ENCODE measurements around the gene CARNS1. TPM values are rescaled to one million over a fixed set of nuclear protein-coding genes. Genes with fewer than 3 reads are reported as not detected.
A peak's percentile ranks its signal among the peaks of the same experiment; 100 is the strongest.

The CARNS1 gene
- polyA plus RNA-seq, 3 donors: 1.9 to 5.2 (median 4.1) TPM

DNA sequence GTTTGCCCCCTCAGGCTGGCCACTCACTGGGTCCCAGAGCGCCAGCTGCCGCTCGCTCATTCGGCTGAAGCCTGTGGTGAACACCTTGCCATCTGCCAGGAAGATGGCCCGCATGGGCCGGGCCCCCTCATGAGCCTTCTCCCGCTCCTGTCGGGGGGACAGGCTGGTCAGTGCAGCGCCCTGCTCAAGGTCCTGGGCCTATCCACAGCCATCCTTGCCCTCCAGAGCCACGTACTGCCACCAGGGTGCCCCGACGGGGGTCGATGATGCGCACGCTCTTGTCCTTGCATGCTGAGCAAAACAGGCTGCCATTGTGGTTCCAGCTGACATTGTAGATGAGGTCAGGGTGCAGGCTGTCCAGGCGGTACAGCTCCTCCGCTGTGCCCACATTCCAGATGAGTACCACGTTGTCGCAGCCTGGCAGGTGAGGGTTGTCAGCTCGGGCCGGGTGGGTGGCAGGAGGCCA, 25.7 kb downstream of the CARNS1 start:
- no peak for DNase-seq

DNA sequence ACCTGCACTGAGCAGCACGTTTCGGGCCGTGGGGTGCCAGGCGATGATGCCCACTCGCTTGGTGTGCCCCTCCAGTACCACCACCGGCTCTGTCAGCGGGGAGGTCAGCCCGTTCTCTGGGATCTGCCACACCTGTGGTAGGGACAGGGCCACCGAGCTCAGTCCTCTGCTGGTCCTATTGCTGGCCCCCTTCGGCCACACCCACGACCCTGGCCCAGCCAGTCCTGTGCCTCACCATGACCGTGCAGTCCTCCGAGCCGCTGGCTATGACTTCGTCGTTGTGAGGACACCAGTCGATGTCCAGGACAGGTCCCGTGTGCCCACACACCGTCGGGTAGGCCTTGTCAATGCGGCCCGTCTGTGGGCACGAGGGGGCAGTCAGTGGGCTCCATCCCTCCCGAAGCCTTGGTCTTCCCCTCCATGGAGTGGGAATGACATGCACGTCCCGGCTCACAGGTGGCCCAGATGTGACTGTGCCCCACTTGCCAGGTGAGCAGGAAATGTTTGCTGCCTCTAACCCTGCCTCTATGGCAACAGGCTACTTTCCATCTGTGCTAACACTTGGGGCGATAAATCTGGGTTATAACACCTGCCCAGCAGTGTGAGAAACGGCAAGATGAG, 26.4 kb downstream of the CARNS1 start:
- DNase-seq: no peak

DNA sequence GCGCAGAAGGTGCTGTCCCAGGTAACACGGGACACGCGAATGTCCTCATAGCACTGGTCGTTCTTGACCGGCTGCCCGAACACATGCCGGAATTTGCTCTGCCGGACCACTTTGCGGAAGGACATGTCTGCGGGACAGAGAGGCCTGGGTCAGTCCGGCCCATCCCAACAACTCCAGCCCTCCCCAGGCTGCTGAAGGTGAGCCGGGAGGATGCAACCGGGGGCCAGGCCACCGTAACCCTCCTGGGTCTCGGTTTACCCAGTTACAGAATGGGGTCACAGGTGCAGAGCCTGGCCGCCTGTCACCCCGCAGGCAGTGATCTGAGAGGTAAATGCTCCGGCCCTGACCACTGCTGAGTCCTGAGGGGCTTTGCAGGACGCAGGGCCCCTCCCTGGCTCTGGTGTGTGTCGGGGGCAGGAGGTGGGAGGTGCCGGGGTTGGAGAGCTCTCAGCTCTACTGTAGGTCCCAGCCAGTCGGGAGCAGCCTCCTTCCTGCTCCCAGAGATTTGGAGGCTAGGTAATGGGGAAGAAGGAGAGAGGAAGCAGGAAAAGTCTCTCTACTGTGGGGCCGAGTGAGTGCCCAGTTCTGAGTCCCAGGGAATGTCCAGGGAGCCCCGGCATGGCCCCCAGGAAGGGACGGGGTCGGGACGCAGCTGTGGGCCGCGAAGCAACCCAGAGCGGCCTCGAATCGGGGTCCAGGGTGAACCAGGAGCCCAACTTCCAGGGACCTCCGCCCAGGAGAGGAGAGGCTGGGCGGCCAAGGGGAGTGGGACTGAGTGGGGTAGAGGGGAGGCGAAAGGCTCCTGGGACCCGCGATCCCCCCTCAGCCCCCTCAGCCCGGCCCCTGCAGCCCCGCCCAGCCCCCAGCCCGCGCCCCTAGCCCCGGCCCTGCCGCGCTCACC, 27.3 kb downstream of the CARNS1 start:
- DNase-seq: no peak

DNA sequence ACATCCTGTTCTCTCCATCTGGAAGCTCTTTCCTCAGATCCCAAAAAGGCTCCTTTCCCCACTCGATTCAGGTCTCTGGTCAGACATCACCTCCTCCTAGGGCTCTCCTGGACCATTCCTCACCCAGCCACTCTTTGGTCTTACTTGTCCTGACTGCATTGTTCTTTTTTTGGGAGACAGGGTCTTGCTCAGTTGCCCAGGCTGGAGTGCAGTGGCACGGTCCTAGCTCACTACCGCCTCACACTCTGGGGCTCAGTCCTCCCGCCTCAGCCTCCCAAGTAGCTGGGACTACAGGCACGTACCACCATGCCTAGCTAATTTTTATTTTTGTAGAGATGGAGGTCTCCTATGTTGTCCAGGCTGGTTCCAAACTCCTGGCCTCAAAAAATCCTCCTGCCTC, 30.0 kb downstream of the CARNS1 start:
- DNase-seq: no peak

DNA sequence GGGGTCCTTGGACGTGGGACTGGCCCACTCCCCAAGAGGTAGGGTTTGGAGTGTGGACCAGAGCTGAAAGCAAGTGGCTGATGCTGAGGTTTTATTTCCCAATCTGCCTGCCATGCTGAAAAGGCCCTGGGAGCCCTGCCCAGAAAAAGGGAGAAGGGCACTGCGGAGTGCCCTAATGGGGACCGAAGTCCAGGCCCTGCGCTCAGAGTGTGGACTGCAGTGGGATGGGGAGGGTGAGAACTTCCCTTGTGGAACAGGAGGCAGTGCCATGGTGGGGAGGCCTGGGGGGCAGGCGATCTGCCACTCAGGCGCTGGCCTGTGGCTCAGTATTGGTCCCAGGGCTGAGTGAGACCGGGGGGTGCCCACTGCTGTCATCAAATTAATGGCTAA, 32.7 kb downstream of the CARNS1 start:
- DNase-seq: no peak

DNA sequence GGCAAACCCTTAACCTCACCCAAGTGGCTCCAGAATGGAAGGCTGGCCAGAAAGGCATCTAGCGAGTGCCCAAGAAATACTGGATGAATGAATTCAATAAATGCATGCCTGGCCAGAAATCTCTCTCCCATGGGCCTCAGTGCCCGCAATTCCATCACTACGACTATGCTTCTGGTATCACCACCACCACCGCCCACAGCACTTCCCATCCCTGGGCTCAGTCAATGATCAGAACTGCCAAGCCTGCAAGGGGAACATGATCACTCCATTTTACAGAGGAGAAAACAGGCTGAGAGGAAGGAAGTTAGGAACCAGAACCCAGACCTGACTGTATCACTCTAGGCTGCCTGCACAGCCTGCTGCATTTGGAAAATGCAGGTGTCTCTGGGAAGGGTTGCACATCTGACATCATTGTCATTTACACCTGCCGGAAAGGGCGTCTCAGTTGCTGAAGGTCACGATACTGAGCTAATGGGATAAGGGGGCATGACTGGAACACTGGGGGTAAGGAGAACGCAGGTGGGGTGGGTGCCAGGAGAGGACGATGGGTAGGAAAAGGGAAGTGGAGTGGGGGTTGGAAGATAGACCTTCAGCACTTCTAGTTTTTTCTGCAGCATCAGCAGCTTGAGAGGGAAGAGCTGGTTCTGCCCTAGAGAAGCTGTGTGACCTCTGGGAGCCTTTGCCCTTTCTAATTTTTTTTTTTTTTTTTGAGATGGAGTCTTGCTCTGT, 33.8 kb downstream of the CARNS1 start:
- no peak for DNase-seq

DNA sequence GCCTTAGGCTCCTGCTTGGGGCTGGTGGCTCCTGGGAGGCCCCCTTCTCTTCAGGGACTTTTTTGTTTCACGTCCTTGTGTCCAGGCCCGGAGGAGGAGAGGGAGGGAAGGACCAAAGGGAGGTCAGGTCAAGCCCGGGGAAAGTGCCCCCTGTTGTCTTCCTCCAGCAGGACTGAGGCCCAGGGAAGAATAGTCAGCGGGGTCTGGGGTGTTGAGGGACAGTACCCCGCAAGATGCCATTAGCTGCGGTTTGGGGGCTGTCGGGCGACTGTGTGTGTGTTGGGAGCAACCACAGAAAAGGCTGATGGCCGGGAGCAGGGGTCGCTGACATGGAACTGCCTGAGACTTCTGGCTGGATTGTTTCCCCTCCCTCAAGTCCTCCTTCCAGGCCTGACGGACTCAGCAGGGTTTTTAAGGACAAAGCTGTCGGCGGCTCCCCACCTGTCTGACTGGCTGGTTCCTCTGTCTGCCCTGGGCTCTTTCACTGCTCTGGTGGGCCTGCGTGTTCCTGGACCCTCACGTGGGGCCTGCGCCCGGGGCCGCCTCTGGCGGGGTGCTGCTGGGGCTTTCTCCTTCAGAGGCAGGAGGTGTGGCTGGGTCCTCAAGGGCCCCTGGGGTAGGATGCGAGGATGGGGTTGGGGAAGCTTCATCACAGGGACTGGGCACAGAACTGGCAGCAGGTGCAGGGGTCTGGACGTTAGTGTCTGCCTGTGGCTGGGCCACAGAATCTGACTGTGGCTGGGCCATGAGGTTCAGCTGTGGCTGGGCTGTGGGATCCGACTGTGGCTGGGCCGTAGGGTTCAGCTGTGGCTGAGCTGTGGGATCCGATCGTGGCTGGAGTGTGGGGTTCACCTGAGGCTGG, 35.5 kb downstream of the CARNS1 start:
- DNase-seq: no peak

DNA sequence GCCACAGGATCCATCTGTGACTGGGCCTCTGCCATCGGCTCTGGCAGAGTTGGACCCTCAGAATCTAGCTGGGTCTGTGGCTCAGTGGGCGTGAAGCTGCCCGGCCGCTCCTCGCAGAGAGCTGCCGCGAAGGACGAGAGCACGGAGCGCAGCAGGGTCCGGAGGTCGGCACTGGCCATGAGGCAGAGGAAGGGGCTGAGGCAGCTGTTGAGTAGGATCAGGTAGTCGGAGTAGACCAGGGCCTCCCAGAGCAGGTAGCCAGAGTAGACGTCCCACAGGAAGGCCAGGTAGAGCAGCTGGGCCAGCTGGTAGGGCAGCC, 36.1 kb downstream of the CARNS1 start:
- DNase-seq: no peak

DNA sequence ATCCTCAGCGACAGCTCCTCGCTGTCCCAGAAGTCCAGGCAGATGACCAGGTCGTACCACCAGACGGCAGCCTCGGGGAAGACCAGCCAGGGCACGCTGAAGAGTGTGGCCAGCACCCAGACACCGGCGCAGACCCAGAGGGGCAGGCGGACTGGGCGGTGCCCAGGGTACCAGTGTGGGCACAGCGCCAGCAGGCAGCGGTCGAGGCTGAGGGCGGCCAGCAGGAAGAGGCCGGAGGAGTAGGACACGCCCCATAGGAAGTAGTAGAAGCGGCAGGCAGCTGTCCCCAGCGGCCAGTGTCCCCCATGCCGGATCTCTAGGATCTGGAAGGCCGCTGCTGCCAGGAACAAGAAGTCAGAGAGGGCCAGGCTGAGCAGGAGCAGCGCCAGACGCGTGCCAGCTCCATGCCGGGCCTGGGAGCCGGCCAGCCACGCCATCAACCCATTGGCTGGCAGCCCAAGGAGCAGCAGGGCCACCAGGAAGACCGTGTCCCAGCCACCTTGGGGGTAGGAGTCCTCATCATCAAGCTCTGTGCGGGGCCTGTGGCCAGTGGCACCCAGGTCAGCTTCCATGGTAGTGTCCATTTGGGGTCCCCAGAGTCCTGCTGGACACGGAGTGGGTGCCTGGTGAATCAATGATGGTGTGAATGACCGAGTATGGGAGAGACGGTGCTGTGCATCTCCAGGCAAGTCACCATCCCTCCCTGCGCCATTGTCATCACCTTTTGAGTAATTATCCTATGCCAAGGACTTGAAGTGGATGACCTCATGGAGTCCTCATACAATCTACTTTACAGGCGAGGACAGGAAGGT, 36.9 kb downstream of the CARNS1 start, which contains the start of gene GPR152:
GPR152 (minus strand) TSS at position 589 of the 812 bp plus-strand sequence; CDS start at position 584, 5 bp downstream.
- DNase-seq: no peak

DNA sequence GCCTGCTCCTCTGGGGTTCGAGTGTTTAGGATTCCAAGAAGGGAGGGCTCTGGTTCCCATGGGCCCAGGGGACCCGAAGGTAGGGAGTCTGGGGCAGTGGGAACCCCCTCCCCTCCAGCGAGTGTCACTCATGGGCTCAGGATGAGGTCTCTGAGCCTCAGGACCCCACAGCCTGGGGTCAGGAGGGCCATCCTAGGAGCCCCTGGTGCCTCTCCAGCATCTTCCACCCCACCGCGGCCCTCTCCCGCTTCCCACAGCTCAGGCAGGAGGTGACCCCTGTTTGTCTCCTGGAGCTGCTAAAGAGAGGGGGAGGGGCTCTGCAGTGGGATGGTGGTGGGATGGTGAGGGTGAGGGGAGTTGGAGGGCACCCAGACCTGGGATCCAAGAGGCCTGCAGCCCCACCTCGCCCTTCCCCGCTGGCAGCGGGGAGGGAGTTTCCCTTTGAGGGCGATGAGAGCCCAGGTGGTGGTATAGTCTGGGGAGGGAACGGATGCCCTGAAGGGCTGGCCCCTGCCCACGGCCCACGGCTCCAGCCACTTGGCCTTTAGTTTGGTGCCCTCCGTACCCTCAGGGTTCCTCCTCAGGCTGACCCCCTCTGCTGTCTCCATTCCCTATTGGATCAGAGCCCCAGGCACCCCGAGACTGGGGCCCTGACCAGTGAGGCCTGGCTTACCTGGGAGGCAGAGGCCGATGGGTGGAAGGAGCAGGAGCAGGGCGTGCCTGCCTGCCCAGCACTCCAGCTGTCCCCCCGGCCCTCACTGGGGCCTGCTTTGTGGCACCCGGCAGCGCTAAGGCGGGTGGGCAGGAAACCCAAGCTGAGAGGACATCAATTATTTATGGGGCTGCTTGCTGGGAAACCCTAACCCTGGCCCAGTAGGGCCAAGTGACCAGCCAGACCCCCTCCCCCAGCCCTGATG, 38.6 kb downstream of the CARNS1 start:
- no peak for DNase-seq

DNA sequence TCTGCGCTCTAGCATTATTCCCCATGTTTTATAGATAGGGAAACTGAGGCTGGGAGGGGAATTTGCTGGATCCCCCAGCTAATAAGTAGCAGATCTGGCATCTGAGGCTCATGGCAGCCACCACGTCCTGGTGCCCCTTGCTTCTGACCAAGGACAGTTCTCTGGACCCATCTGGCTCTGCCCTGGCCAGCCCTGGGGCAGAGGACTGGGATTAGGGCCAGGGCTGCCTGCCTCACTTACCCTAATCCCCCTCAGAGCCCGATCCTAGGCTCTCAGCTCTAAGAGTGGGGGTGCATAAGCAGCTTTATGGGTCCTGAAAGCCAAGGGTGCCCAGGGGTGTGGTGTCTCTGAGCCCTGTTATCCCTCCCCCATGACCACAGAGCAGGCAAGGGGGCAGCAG, 39.6 kb downstream of the CARNS1 start, which contains the start of gene CABP4:
CABP4 (plus strand) TSS at position 301 of the 400 bp plus-strand sequence; CDS start at position 371, 70 bp downstream.
- no peak for DNase-seq

DNA sequence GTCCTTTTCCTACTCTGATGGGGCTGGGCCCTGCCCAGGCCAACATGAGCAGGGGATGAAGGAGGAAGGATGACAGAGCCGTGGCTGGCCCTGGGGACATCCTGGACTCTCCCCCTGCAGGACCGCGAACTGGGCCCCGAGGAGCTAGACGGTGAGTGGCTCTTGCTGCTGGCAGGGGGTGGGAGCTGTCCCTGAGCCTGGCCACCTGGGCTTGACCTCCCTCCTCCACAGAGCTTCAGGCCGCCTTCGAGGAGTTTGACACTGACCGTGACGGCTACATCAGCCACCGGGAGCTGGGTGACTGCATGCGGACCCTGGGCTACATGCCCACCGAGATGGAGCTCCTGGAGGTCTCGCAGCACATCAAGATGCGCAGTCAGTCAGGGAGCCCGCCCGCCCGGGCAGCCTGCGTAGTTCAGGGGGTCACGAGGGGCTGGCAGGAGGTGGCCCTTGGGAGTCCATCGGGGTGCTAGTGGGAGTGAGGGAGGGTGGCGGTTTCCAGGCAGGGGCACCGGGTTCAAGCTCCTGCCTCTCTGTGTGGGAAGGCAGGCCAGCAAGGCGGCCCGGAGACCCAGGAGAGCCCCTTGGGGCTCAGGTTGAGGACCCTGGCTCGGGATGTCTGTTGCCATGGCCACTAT, 40.7 kb downstream of the CARNS1 start:
- no peak for DNase-seq

DNA sequence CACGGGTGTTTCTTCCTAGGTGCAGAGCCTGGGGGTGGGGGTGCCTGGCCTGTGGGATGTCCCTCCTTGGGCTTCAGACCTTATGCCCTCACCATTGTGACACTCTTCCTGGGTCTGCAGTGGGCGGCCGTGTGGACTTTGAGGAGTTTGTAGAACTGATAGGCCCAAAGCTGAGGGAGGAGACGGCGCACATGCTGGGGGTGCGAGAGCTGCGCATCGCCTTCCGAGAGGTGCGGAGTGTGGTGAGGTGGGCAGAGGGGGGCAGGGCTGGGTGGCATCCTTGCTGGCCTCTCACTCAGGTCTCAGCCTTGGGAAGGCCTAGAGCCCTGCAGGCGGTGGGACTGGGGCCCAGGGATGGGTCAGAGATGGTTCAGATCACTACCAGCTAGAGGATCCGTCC, 42.0 kb downstream of the CARNS1 start:
- DNase-seq: no peak

DNA sequence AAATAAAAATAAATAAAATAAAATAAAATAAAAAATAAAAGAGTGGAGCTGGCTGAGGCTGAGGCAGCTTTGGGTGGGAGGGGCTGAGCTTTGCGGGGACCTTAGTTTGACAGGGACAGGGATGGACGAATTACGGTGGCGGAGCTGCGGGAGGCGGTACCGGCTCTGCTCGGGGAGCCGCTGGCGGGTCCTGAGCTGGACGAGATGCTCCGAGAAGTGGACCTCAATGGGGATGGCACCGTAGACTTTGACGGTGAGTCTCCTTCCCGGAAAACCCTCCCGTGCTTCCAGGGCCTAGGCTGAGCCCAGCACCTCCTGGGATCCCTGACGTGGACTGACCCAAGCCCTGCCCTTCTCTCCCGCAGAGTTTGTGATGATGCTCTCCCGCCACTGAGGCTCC, 42.8 kb downstream of the CARNS1 start:
- no peak for DNase-seq

DNA sequence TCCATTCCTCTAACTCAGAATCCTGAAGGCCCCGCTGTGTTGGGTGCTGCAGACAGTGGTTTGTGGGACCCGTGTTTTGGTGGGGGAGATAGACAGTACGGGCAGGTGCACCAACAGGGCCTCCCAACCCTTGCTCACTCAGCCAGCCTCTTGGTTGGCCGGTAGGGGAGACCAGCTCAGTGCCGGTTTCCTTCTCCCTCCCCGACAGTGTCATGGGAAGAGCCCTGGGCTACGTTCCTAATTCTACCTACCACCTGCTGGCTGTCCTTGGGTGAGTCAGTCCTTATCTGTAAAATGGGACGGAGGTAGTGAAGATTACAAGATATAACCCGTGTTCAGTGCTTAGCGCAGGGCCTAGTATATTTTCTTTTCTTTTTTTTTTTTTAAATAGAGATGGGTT, 47.7 kb downstream of the CARNS1 start:
- DNase-seq: no peak

DNA sequence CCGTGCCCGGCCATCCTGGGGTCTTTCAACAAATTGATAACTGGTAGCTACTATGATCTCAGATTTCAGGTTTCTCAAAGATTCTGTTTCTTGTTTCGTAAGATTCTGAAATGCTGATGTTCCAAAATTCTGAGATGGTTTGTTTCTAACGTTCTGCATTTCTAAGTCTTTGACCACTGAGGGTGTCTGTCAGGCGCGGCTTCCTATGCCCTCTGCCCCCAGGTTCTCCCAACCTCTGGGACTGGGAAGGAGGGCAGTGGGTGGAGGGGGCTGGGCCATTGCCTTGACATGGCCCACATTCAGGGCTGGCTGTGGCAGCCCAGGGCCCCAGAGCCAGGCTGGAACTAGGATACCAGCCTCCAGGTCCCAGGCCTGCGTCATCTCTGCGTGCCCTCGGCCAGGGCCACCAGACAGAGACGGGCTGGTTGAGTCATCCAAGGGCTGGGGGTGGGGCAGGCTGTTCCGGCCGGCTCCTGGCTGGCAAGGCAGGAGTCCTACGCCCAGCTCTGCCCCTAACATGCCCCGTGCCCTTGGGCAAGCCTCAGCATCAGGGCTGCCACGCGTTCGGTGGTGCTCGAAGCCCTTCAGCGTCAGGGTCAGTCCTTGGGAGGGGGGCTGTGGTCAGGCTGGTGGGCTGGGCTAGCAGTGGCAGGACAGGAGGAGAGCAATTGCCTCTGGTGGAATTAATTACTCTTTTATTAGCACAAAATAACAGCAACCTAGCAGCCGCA, 48.4 kb downstream of the CARNS1 start:
- no peak for DNase-seq

DNA sequence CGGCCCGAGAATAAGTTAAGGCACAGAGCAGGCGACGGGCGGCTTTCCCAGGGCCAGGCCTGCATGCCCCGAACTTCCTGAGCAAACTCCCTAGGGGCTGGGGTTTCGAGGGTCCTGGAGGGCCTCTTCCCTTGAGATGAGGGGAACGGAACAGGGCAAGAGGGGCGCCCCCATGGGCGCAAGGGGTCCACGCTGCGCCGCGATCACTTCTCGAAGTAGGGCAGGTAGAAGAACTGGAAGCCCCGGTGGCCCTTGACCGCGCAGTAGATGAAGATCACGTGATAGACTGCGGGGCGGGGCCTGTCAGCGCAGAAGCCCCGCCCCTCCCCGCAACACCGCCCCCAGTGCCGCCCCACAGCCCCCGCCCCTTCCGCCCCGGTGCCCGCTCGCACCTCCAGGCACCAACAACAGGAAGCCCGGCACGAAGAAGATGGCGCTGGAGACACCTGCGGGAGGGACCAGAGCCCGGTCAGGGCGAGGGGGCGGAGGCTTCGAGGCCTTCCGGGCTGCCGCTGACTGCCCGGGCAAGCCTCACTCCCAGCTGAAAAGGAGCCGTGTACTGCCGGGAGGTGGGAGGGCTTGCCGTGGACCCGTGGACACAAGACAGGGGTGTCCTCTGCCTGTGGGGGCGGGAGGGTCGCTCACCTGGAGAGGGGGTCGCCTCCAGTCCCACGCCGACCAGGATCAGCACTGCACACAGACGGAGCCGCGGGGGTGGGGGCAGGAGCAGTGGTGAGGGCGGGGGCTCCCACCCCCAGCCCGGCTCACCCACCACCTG, 49.1 kb downstream of the CARNS1 start:
- peak; percentile 80 for DNase-seq

DNA sequence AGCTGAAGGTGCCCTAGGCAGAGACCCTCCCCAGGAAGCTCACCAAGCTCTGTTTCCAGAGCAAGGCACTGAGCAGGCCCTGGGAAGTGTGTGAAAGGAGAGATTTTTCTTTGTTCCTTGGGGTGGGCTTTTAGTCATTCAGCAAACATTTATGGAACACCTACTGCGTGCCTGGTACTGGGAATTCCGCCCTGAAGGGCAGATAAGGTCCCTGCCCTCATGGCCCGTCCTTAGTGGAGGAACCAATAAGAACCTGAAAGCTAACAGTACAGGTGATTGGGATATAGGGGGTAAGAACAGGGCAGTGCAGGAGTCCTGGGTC, 49.7 kb downstream of the CARNS1 start:
- DNase-seq: no peak

Data from renal pelvis (tissue), 4 donors.